DMS153 treated with DMSO at 0.1 percent for 48 hours (cell line): Measurements from ENCODE around the gene PTPRN2.
"Not testable (repeated sequence)": the region's sequence is repeated elsewhere in the genome, so short reads cannot be mapped to it uniquely, and the experiment has no call there.

ENCODE experiments used
- DNase-seq: peaks from one replicate; lab custom pipeline; 2025; ENCODE audit not compliant: unreplicated experiment; lab: John Stamatoyannopoulos, UW

Gene PTPRN2

GRCh38 chr7:158587162-158588084 lies at the start of gene PTPRN2:
Gene PTPRN2 (minus strand): TSS chr7:158587823.
- DNase-seq: peak; percentile 21

- no peak for DNase-seq
Observed at GRCh38 chr7:158633055-158633956, 45.7 kb upstream of the PTPRN2 start.

- no peak for DNase-seq
Observed at GRCh38 chr7:158631574-158632195, 44.1 kb upstream of the PTPRN2 start.

GRCh38 chr7:158626289-158626688 lies 38.7 kb upstream of the PTPRN2 start:
- DNase-seq: not testable (repeated sequence)

GRCh38 chr7:158623241-158623640 lies 35.6 kb upstream of the PTPRN2 start:
- no peak for DNase-seq

- DNase-seq: no peak
Observed at GRCh38 chr7:158620839-158621441, 33.3 kb upstream of the PTPRN2 start.

- no peak for DNase-seq
Observed at GRCh38 chr7:158620418-158620817, 32.8 kb upstream of the PTPRN2 start.

GRCh38 chr7:158618745-158619140 lies 31.1 kb upstream of the PTPRN2 start:
- no peak for DNase-seq

- no peak for DNase-seq
Observed at GRCh38 chr7:158617737-158618128, 30.1 kb upstream of the PTPRN2 start.

- DNase-seq: no peak
Observed at GRCh38 chr7:158616050-158616449, 28.4 kb upstream of the PTPRN2 start.

GRCh38 chr7:158614700-158615099 lies 27.1 kb upstream of the PTPRN2 start:
- DNase-seq: no peak

- DNase-seq: no peak
Observed at GRCh38 chr7:158613481-158613880, 25.9 kb upstream of the PTPRN2 start.

GRCh38 chr7:158612546-158612945 lies 24.9 kb upstream of the PTPRN2 start:
- DNase-seq: no peak

GRCh38 chr7:158611541-158611940 lies 23.9 kb upstream of the PTPRN2 start:
- DNase-seq: no peak

GRCh38 chr7:158609313-158609974 lies 21.8 kb upstream of the PTPRN2 start:
- no peak for DNase-seq

- no peak for DNase-seq
Observed at GRCh38 chr7:158607563-158607962, 19.9 kb upstream of the PTPRN2 start.

- no peak for DNase-seq
Observed at GRCh38 chr7:158606671-158607424, 19.2 kb upstream of the PTPRN2 start.

GRCh38 chr7:158606129-158606528 lies 18.5 kb upstream of the PTPRN2 start:
- DNase-seq: no peak
